ENCODE results near the gene GFRA4. TPM values are rescaled to one million over a fixed set of nuclear protein-coding genes. Genes with fewer than 3 reads are reported as not detected.
A peak's percentile ranks its signal among the peaks of the same experiment; 100 is the strongest.

The GFRA4 gene
- polyA plus RNA-seq, 1 of the 3 experiments (the other 2 are of a cell fraction), result not detected

- Histone ChIP-seq H3K4me3 (ENCODE audit: low read depth in 2 of 2, low read length in 1 of 2) (no peak overlapping the region), H3K79me2 (ENCODE audit: insufficient read depth) (no peaks in the 10 kb centered on the region), H3F3A (replicated peaks; ENCODE audit: insufficient read depth) (no peaks in the 10 kb centered on the region), H4K20me1 (ENCODE audit: insufficient read depth) (no peaks in the 10 kb centered on the region), H3K27me3 (ENCODE audit: insufficient read depth) (no peaks in the 10 kb centered on the region), H3K4me2 (no peak overlapping the region), H3K36me3 (replicated peaks in 1 of 2; ENCODE audit: control insufficient read depth in 1 of 2, insufficient read depth in 2 of 2, low read length in 1 of 2) (no peaks in the 10 kb centered on the region), H3K9me2 (no peaks in the 10 kb centered on the region), H3K9me3 (no peaks in the 10 kb centered on the region), H3K9ac (no peak overlapping the region), H3K4me1 (ENCODE audit: control insufficient read depth in 1 of 2, insufficient read depth in 2 of 2, low read depth in 1 of 2, low read length in 1 of 2) (no peaks in the 10 kb centered on the region), H2AFZ (ENCODE audit: low read depth) (no peak overlapping the region), H3K27ac (ENCODE audit: low read depth in 2 of 2, low read length in 1 of 2) (no peak overlapping the region)
- ChIA-PET CTCF (interaction anchor here (1.2 to 5.3 kb wide), 4 partner anchors 9 to 39 kb away, joined by 3 to 49 read pairs (median 14); no protein-coding TSS in a partner anchor), POLR2A (no interaction called here)
- TF ChIP-seq MXI1 (IDR thresholded peaks at IDR 0.05; ENCODE audit: low read depth, low read length) (no peak), RCOR1 (IDR thresholded peaks at IDR 0.05; ENCODE audit: low read length) (no peak), USF1 (IDR thresholded peaks at IDR 0.05; ENCODE audit: borderline replicate concordance, low read depth) (peak; percentile 91), IRF3 (IDR thresholded peaks at IDR 0.05; ENCODE audit: low read depth, low read length) (no peak), USF2 (IDR thresholded peaks at IDR 0.05; ENCODE audit: borderline replicate concordance, low read depth, low read length) (peak; percentile 22; the same call in 1 of the 2 replicates)
- no peak for DNase-seq
- 71% methylated on average over 2 of the region's 2 CpGs for WGBS (ENCODE audit: low lambda C conversion rate)
Measured at GRCh38 chr20:3687655-3688054, 24.5 kb upstream of the GFRA4 start.

- POLR2A ChIA-PET, result no interaction called here
- Histone ChIP-seq H4K20me1 (ENCODE audit: insufficient read depth) (no peaks in the 10 kb centered on the region), H3K4me2 (no peak overlapping the region), H3K9me2 (no peaks in the 10 kb centered on the region), H3K4me1 (ENCODE audit: control insufficient read depth in 1 of 2, insufficient read depth in 2 of 2, low read depth in 1 of 2, low read length in 1 of 2) (no peaks in the 10 kb centered on the region), H3K36me3 (replicated peaks in 1 of 2; ENCODE audit: control insufficient read depth in 1 of 2, insufficient read depth in 2 of 2, low read length in 1 of 2) (no peaks in the 10 kb centered on the region), H3K9me3 (no peaks in the 10 kb centered on the region), H3K4me3 (ENCODE audit: low read depth in 2 of 2, low read length in 1 of 2) (no peak overlapping the region), H3F3A (replicated peaks; ENCODE audit: insufficient read depth) (no peaks in the 10 kb centered on the region), H3K79me2 (ENCODE audit: insufficient read depth) (no peaks in the 10 kb centered on the region), H2AFZ (ENCODE audit: low read depth) (no peak overlapping the region), H3K27ac (ENCODE audit: low read depth in 2 of 2, low read length in 1 of 2) (no peak overlapping the region), H3K9ac (no peak overlapping the region), H3K27me3 (ENCODE audit: insufficient read depth) (no peaks in the 10 kb centered on the region)
- DNase-seq, result no peak
- 74% methylated on average over 9 of the region's 9 CpGs for WGBS (ENCODE audit: low lambda C conversion rate)
- TF ChIP-seq REST (IDR thresholded peaks at IDR 0.05; ENCODE audit: low read depth, low read length) (no peak), ELF1 (IDR thresholded peaks at IDR 0.05) (no peak), PBX3 (IDR thresholded peaks at IDR 0.05) (no peak), EP300 (IDR thresholded peaks at IDR 0.05; ENCODE audit: borderline replicate concordance in 1 of 2, low read depth in 1 of 2, low read length in 1 of 2) (no peak), EZH2phosphoT487 (IDR thresholded peaks at IDR 0.05; ENCODE audit: borderline replicate concordance, low read depth) (no peak)
- CTCF ChIA-PET, result interaction anchor here (0.8 to 5.3 kb wide), 5 partner anchors 10 to 399 kb away, joined by 3 to 49 read pairs (median 4); no protein-coding TSS in a partner anchor
Measured at GRCh38 chr20:3686867-3687321, 23.7 kb upstream of the GFRA4 start.
